HUDEP-2 (cell line): ENCODE data around the gene BSN.

Source experiments
- DNase-seq, 76 experiments: peaks; one replicate each; lab custom pipeline; 2025; ENCODE audit not compliant: unreplicated experiment in 76 of 76; lab: John Stamatoyannopoulos, UW

Gene BSN

DNA sequence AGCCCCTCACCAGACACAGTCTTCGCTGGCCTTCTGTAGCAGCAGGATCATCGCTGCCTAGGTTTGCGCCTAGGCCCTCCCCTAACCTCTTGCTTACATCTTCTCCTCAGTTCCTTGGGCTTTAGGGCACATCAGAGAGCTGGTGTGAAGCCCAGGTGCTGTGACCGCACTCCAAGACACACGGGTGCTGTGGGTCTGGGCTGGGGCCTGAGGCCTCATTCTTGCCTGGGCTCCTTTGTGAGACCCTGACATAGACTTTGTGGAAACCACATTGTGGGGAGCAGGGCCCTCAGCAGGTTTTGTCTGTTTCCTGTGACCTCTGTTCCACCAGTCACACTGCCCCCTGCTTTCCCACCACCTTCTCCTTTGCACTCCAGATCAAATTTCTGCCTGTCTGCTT is 157.2 kb downstream of the BSN start:
- DNase-seq, result no peak

DNA sequence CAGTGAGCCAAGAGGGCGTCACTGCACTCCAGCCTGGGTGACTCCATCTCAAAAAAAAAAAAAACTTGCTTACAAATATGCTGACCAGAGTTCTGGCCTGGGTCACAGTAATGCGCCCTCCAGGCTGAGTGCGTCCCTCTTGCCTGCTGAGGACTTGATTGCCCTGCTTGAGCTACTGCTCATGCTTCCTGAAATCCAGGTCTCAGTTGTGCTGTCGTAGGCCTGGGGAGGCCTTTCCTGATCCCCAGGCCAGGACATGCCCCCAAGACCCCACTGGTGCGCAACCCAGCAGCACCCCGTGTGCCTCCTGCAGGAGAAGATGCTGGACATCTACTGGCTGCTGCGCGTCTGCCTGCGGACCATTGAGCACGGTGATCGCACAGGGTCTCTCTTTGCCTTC is 157.9 kb downstream of the BSN start:
- no peak for DNase-seq

DNA sequence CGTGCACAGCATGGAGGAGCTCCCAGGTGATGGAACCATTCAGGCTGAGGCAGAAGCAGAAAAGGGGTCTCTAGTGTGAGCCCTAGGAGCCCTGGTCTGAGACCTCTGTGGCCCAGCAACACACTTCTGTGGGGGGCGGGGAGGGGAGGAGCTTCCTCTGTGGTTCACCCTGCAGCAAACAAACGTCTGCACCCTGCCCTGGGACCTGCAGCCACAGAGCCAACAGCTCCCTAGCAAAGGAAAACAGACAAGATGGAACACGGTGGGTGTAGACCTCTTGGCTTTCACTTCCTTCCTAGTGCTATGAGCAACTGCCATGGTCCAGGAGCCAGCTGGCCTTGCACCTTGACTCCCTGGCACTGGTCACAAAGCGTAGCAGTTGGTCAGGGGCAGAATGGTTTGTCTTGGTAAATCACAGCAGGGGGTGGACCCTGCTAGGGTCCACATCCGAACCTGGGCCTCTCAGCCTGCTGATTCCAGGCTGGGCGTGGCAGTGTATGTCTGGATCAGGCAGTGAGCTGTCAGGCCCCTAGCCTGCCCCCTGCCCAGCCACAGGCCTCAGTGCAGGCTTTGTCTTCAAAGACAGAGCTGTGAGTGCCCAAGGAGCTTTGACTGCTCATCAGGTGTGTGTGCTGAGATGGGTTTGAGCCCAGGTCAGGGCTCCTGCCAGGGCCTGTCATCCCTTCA is 158.5 kb downstream of the BSN start:
- no peak for DNase-seq

DNA sequence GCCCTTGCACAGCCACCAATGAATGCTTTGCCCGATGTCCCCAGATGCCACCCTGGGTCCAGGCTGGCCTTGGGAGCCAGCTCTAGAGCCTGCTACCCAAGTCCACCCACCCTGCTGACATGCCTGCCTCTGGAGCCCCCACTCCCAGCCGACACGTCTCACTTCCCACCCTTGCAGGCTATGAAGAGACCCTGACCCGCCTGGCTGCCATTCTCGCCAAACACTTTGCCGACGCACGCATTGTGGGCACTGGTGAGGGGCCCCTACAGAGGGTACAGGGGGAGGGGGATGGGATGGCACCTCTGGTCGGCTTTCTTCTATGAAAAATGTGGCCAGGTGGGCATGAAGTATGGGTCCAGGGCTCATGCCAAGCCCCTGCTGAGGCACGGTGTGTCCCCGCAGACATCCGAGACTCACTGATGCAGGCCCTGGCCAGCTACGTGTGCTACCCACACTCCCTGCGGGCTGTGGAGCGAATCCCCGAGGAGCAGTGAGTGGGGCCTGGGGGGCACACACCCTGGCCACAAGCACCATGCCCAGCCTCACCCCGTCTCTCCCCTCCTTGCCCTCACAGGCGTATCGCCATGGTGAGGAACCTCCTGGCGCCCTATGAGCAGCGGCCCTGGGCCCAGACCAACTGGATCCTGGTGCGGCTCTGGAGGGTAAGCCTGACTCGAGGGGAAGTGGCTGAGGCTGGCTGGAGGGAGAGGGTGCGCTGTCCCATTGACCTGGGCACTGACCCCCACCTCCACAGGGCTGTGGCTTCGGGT is 159.2 kb downstream of the BSN start:
- no peak for DNase-seq

DNA sequence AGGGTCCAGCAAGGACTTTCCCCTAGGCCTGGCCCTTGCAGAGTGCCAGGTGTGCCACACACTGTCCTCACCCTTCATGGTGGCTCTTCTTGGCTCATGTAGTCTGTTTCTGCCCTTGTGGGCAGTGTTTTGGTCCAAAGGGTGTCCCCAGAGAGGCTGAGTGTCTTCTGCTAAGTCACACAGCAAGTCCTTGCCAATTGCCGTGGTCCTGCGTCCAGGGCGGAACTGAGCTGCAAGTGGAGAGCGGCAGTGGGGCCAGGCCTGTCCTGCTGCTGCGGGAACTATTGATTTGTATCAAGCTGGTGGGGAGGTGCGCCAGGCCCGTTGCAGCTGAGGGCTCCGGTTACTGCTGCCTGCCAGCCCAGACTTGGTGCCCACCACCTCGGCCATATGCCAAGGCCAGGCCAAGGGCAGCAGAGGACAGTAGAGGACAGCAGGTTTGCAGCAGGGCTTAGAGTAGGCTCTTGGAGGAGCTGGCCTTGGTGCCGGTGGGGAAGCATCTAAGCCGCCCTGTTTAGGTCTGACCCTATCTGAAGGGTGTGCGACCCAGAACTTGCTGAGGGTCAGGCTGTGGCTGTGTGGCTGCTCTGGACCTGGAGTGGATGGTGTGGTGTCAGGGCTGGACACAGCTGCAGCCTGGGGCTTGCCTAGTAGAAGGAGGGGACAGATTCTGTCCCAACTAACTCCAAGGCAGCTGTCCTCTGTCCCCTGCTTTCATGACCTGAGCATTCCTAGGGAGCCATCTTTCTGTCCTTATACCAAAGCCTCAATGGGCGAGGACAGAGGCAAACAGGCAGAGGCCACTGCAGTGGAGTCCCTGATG is 160.7 kb downstream of the BSN start:
- no peak for DNase-seq

DNA sequence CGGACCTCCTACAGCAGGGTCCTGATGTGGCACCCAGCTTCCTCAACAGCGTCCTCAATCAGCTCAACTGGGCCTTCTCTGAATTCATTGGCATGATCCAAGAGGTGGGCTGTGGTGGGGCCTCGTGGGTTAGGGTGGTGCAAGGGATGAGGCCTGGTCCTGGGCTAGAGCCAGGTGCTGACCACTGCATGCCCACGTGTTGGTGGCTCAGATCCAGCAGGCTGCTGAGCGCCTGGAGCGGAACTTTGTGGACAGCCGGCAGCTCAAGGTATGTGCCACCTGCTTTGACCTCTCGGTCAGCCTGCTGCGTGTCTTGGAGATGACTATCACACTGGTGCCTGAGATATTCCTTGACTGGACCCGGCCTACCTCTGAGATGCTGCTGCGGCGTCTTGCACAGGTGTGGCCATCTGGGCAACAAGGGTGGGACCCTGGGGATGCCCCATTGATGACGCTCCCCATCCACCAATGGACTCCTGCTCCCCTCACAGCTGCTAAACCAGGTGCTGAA is 161.4 kb downstream of the BSN start:
- no peak for DNase-seq

DNA sequence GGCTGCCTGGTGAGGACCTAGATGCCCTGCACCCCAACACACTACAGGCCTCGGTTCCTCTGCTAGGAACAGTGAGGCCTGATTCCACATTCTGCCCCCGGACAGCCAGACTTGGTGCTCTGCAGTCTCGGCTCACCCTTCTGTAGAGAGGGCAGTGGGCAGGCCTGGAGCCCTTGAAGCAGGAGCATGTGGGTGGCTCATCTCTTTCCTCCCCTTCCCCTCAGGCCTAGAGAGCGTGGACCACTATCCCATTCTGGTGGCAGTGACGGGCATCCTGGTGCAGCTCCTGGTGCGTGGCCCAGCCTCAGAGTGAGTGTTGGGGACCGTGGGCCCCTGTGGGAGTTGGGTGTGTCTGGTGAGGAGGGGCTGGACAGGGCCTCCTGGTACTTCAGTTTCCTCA is 161.9 kb downstream of the BSN start:
- no peak for DNase-seq

DNA sequence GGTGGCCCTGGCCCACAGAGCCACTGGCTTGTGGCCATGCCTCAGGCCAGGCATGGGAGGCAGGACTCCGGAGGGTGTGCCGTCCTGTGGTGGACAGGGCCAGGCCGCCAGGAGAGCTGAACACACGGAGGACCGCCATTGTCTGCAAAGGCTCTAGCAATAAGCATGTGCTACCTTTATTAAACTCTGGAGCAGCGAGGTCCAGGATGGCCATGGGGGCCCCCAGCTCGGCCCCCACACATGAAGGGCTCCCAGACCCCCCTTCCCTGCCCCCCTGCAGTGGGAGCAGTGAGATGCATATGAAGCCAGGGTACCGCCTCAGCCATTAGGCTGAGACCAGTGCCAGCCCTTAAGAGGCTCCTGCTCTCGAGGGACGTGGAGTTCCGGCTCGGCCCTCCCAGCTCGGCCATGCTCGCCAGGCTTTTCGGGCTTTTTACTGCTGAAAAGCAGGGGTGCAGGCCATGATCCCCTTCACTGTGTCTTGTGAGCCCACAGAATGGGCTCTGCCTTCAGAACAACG is 162.5 kb downstream of the BSN start:
- DNase-seq, result no peak

DNA sequence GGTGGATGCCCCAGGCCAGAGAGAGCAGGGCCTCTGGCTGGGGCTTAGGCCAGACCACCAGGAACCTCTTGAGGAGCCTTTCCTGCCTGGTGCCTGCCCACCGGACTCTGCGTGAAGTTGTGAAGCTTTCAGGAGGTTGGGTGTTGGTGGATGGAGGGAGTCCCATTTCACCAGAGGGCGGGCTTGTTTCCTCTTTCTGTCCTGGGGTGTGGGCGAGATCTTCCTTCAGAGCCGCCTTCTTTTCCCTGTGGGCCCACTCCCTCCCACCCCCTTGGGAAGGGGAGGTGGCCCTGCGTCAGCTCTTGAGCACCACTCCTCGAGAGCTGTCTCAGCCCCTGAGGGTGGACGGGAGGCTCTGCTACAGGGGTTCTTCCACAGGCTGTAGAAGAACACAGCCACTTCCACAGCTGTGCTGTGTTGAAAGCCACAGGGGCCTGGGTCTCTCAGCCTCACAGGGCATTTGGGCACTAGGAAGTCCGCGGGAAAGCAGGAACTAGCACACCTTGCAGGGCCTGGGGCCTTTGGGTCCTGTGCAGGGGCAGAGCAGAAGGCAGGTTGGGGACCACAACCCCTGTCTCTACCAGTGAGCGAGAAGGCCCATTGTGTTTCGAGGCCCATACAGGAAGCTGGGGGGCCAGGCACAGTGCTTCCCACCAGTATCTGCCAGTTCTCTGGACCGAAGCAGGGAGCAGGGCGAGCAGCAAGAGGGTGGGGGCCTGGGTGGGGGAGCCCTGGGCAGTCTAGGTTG is 163.1 kb downstream of the BSN start:
- DNase-seq, result no peak

DNA sequence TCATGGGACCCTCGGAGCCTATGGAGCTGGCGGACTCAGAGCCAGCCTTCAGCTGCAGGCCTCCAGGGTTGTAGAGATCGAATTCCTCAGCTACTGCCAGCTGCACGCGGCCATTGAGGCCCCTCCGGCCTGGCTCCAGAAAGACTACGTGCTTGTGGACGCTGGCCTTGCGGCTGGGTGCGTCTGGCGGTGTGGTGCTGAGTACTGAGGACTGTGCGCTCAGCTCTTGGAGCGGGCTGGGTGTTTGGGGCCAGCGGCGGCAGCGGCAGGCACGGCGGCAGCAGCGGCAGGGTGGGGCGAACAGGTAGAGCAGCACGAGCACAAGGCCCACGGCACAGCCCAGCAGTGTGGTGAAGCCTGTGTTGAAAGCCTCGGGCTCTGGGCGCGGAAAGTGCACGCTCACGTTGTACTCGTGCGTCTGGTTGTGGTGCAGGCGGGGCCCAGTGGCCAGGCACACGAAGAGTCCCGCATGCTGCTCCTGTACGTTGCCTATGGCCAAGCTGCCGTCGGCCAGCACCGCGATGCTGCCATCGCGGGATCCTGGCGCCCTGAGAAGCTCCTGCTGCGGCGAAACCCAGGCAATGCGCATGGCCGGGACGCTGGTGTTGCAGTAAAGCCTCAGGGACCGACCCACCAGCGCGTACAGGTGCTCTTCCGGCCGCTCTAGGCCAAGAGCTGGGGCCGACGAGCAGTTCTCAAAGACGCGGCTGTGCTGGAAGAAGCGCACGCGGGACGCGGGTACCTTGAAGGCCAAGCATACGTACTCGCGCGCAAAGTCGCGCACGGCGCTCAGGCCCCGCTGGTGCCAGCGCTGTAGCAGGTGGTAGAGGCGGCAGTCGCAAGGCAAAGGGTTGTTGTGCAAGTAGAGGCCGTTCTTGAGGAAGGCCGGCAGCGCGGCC is 163.9 kb downstream of the BSN start:
- no peak for DNase-seq

DNA sequence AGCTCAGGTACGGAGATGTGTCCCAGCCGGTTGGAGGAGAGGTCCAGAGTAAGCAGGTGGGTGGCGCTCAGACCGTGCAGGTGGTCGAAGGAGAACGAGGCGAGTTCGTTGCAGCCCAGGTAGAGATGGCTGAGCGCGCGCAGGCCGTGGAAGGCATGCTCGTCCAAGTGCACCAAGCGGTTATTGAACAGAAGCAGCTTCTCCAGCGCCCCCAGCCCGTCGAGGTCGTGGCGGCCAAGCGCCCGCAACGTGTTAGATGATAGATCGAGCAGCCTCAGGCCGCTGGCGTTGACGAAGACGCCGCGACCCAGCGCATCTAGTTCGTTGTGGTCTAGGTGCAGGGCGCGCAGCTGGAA is 164.6 kb downstream of the BSN start:
- no peak for DNase-seq

DNA sequence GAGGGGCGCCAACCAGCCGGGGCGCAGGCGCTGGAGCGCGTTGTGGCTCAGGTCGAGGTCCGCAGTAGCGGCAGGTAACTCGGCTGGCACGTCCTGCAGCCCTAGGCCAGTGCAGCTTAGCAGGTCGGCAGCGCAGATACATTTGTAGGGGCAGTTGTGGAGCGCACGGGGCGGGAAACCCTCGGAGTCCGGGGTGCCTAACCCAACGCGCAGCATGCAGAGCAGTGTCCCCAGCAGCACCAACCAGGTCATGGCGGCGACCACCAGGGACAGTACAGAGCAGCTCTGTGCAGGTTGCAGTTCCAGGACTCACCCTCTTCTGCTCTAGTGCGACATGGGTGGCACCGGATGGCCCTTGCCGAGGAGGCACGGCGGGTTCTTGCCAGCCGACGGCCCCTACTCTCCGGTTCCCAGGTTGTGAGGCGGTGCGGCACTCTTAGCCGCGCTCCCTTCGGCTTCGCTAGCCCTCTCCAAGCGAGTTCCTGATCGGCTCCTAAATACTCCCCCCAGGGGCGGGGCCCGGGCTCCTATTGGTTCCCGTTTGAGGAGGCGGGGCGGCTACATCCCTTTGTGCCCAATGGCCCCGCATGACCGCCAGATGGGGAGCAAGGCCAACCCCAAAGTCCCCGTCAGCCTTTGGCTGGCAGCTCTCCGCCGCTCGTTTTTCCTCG is 165.1 kb downstream of the BSN start, which contains the start of gene AMIGO3:
AMIGO3 (minus strand) TSS at position 471 of the 671 bp plus-strand sequence; CDS start at position 252, 219 bp downstream.
- DNase-seq, result peak in 68 of 76 experiments; percentile 14 to 97 (median 82)
